ENCODE results near the gene CCDC24.

GRCh38 chr1:44044071-44044801 is 52.8 kb downstream of the CCDC24 start:
- TF ChIP-seq CTCF (IDR thresholded peaks at IDR 0.05), result no peak
- TF ChIP-seq POLR2A (IDR thresholded peaks at IDR 0.05), result no peak
